Adipose tissue (tissue), 3 donors: ENCODE data around the gene OR2AG2. TPM values are rescaled to one million over a fixed set of nuclear protein-coding genes. Genes with fewer than 3 reads are reported as not detected.

ENCODE experiments used
- H3K27ac ChIP-seq: one replicate; pipeline ENCODE4 v1.5.1; 2013; ENCODE audit warnings: low read depth, low read length
- WGBS, 3 donors: extraction: QIAGEN DNeasy Blood & Tissue Kit; methylation state at CpG; one replicate each; pipeline ENCODE4 v1.1.7; 2013; 5-methylcytosine and 5-hydroxymethylcytosine counted together
- polyA plus RNA-seq, 3 donors: library from polyadenylated mRNA; stranded (reverse); fragments of 200-250 nt; gene quantifications; one replicate each; pipeline ENCODE4 v1.2.3, GENCODE V29; 2013
- donor health status: healthy with polysubstance abuse.
- donor health status: Bipolar disorder and iron deficiency.
- donor health status: healthy.

Gene OR2AG2
- polyA plus RNA-seq, 3 donors: 0.02 TPM; not detected in 2

GRCh38 chr11:6746086-6746618 lies 25.6 kb downstream of the OR2AG2 start:
- H3K27ac ChIP-seq: no peak overlapping the region
- 18 to 63% (median 21%) methylated on average over 5 of the region's 5 CpGs for WGBS, 3 donors

GRCh38 chr11:6745465-6746015 lies 26.2 kb downstream of the OR2AG2 start:
- H3K27ac ChIP-seq: no peak overlapping the region
- 23 to 60% (median 39%) methylated on average over 2 of the region's 2 CpGs for WGBS, 3 donors

DNA sequence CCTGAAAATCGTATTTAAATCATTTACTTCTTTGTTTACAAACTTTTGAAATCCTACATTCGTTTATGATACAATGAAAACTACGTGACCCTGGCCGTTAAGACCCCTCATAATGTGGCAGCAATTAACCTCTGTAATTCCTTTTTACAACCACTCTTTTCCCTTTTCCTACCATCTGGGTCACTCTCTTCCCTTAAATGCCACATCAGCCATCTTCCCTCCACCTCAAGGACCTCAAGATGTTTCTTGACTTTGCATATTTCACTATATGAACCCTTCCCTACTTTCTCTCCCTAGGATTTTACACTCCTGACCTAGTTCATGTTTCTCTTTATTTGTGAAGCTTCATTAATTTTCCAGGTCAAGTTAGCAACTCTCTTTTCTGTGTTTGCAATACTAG lies 26.8 kb downstream of the OR2AG2 start:
- WGBS, 3 donors: 64 to 72% (median 65%) methylated on average over 4 of the region's 4 CpGs
- no peak overlapping the region for H3K27ac ChIP-seq

DNA sequence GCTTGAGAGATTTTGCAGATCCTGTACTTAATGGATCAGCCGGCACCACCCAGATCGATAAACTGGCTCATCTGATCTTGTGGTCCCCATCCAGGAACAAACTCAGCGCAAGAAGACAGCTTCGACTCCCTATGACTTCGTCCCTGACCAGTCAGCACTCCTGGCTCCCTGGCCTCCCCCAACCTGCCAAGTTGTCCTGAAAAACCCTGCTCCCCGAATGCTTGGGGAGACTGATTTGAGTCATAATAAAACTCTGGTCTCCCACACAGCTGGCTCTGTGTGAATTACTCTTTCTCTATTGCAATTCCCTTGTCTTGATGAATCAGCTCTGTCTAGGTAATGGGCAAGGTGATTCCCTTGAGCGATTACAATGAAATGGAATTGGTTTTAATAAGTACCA lies 29.5 kb downstream of the OR2AG2 start:
- 68 to 77% (median 69%) methylated on average over 7 of the region's 7 CpGs for WGBS, 3 donors
- H3K27ac ChIP-seq: no peak overlapping the region

DNA sequence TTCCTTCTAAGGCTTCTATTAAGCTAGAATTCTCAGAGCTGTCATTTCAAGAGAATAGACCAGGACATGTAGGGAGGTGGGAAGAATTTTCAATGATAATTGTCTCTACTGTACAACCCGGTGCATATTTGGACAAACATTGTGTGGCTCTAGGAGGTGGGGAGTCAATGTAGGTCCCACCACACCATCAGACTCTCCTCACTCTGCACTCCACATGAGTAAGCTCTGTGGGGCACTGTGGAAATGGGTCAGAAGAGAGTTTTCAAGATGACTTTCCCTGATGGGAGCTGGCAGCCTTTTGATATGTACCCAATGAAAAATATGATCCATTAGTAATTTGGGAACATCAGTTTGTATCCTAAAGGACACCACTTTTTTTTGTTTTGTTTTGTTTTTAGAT lies 33.2 kb downstream of the OR2AG2 start:
- H3K27ac ChIP-seq: no peak overlapping the region
- WGBS, 3 donors: 85 to 91% (median 86%) methylated on average over 1 of the region's 1 CpG

DNA sequence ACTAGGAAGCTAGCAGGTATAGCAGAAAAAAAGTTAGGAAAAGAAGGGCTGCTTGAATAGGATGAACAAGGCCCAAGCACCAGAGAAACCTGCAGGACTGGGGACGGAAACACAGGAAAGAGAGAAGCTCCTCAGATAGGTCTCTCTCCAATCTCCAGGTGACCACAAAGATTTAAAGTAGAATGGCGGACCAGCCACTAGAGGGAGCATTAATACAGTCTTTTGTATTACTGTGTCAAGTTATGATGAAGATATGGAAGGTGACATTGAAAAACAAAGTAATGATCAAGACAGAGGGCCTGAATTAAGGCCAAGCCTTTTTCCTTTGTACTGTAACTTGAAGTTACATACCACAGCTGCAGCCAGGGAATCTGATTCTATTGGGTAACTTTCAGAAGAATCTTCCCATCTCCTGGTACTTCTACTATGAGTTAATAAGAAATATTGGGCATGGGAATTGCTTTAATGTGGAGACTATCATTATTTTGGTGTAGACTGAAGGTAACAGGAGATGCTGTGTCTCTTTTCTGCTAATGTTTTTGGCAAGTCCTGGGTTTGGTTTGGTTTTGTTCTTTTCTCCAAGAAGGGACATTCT lies 33.8 kb downstream of the OR2AG2 start:
- 8 to 16% (median 10%) methylated on average over 2 of the region's 2 CpGs for WGBS, 3 donors
- no peak overlapping the region for H3K27ac ChIP-seq

GRCh38 chr11:6736495-6737121 lies 35.2 kb downstream of the OR2AG2 start:
- WGBS, 3 donors: 48 to 66% (median 56%) methylated on average over 3 of the region's 3 CpGs
- no peak overlapping the region for H3K27ac ChIP-seq

DNA sequence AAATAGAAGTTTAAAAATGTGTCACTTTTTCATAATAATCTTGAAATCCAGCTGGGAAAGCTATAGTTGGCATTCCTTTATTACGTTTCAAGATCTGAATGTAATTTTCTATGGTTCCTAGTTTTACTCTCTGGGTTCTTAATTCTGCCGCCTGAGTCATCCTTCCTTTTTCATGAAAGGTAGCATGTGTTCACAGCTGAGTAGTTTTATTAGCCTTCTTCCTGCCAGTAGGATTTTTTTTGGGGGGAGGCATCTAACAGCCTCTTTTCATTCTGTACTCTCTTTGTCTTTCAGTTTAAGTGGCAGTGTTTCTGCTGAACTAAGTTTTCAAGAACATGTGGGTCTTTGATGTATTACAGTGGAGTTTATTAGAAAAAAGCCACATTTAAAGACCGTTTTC lies 36.5 kb downstream of the OR2AG2 start:
- WGBS, 3 donors: 47 to 61% (median 50%) methylated on average over 3 of the region's 3 CpGs
- H3K27ac ChIP-seq: no peak overlapping the region

DNA sequence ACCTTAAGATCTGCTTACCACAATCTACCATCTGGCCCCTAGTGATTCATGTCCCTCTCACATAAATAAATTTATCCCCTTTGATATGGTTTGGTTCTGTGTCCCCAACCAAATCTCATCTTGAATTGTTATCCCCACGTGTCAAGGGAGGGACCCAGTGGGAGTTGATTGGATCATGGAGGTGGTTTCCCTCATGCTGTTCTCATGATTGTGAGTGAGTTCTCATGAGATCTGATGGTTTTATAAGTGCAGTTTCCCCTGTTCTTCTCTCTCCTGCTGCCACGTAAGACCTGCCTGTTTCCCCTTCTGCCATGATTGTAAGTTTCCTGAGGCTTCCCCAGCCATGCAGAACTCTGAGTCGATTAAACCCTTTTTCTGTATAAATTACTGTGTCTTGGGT lies 37.2 kb downstream of the OR2AG2 start:
- H3K27ac ChIP-seq: no peak overlapping the region
- 74 to 79% (median 77%) methylated on average over 3 of the region's 3 CpGs for WGBS, 3 donors

DNA sequence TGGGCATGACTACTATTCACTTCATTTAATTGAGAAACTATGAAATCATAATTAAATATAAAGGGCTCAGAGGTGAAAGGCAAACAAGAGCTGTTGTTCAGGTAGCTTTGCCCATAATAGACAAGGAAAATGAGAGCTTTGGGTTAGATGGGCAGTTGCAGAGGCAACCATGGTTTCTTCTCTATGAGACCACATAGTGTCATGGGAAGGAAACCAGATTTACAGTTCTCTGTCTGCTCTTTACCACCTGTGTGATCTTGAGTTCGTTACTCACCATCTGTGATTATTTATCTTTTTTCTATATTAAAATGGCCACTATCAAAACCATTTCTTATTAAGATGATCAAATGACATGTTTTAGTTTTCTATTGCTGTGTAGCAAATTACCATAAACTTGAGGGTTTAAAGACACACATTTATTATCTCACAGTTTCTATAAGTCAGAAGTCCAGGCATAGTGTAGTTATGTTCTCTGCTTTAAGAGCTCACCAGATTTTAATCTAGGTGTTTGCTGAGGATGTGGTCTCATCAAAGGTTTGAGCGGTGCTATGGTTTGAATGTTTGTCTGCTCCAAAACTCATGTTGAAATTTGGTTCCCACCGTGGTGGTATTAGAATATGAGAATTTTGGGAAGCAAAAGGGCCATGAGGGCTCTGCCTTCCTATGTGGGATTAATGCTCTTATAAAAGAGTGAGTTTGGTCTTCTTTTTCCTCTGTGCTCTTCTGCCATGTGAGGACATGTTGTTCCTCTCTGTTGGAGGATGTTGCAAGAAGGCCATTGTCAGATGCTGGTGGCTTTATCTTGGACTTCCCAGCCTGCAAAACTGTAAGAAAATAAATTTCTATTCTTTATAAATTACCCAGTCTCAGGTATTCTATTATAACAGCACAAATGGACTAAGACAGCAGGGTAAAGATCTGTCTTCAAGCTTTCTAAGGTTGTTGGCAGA lies 38.2 kb downstream of the OR2AG2 start:
- H3K27ac ChIP-seq: no peak overlapping the region
- 67 to 75% (median 72%) methylated on average over 3 of the region's 3 CpGs for WGBS, 3 donors

DNA sequence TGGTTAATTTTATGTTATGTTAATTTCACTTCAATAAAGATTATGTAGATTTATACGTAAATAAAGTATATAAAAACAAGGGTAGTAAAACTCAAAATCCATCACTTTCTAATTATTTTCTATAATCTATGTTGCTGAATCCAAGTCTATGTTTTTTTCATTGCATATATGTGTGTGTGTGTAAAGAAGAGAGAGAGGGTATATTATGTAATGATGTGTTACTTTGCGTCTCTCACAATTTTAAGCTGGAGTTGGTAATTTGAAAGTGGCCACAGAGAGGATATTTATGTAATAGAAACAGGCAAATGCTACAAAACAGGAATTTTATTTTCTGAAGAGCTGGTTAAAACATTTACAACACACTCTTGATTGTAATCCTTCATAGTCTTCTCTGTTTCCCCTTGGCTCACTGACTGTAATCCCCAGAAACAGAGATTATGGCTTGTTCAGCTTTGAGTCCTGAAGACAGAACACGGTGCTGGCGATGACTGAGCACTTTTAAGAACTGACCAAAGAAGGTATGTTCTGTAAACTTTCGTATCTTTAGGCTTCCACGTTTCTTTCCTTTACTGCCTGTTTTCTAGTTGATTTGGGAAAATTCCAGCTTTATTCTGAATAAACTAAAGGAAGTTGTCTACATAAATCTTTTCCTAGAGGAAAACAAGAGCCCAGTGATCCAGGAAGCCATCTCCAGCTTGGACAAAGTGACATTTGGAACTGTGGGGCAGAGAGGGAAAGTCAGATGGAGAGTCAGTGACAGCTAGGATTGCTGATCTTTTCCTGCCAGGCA lies 43.6 kb downstream of the OR2AG2 start:
- 37 to 72% (median 50%) methylated on average over 6 of the region's 6 CpGs for WGBS, 3 donors
- no peak overlapping the region for H3K27ac ChIP-seq

GRCh38 chr11:6725386-6725896 lies 46.3 kb downstream of the OR2AG2 start:
- H3K27ac ChIP-seq: no peak overlapping the region
- WGBS, 3 donors: 36 to 77% (median 76%) methylated on average over 2 of the region's 2 CpGs

GRCh38 chr11:6724013-6724412 lies 47.8 kb downstream of the OR2AG2 start:
- no peak overlapping the region for H3K27ac ChIP-seq
- WGBS, 3 donors: 68 to 88% (median 71%) methylated on average over 1 of the region's 1 CpG

DNA sequence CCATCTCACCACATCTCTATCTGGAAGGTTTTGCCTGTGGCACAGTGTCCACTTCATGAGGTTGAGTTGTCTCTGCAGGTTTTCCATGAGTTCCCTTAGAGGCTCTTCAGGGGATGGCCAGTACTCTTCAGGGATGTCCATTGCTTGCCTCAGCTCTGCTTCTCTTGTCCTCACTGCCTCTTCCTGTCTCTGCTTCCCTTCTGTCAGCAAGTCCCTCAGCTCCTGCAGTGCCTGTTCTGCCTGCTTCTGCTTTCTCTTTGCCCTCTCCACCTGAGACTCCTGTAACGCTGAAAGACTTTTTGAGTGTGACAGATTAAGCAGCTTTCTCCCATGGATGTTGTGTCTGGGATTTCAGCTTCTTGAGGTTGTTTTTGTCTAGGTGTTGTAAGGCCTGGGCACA lies 50.4 kb downstream of the OR2AG2 start:
- no peak overlapping the region for H3K27ac ChIP-seq
- 85 to 95% (median 89%) methylated on average over 1 of the region's 1 CpG for WGBS, 3 donors

DNA sequence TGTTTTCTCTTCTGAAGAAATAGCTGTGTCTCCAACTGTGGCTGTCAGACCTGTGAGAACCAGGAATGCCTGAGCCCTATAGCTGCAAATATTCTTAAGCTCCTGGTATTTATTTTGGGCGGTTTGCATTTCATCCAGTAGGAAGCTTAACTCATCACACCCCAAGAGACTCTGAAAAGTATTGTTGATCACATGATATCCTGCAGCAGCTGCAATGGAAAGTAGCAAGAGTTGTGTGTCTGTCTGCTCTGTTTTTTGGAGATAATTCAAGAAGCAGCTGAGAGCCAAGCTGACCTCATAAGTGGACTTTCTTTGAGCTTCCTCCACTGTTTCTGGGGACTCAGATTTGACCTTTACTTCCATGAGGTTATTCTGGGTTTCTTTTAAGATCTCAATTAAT lies 52.2 kb downstream of the OR2AG2 start:
- H3K27ac ChIP-seq: no peak overlapping the region
- WGBS, 3 donors: 49 to 58% (median 55%) methylated on average over 1 of the region's 1 CpG

GRCh38 chr11:6717426-6717825 lies 54.4 kb downstream of the OR2AG2 start:
- H3K27ac ChIP-seq: no peak overlapping the region
- WGBS, 3 donors: 80 to 90% (median 82%) methylated on average over 3 of the region's 3 CpGs
